GM12872 (cell line): ENCODE results near the gene SLX9.

Experiments used
- TF ChIP-seq, protein P1 (sequence below): IDR thresholded peaks from 3 replicates; pipeline ENCODE4 v1.5.1; 2011; ENCODE audit warnings: low read depth, mild to moderate bottlenecking, low read length, moderate library complexity; ENCODE audit not compliant: insufficient read depth

The SLX9 gene

DNA sequence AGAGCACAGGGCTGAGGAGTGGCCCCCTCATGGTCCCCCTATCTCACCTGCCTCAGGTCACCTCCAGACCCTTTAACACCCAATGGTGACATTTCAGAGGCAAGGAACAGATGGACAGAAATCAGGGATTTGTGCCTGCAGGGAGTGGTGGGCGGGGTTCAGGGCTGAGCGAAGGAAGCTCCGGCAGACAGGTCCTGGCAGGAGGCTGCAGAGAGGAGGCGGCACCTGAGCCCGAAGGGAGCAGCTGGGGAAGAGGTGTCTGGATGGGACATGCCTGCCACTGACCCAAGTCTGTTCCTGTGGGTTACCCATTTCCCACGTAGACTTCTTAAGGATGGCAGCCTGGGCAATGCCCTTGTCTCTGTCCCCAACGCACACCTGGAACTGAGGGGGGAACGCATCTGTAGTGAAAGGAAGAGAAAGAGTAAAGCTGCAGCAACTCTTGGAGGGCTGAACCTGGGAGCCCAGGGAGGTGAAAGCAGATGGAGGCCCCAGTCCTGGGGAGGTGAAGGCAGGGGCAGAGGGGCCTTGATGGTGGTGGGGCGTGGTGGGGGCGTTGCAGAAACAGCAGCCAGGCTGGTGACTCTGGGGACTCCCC, 72.9 kb downstream of the SLX9 start:
- TF ChIP-seq, protein P1, sequence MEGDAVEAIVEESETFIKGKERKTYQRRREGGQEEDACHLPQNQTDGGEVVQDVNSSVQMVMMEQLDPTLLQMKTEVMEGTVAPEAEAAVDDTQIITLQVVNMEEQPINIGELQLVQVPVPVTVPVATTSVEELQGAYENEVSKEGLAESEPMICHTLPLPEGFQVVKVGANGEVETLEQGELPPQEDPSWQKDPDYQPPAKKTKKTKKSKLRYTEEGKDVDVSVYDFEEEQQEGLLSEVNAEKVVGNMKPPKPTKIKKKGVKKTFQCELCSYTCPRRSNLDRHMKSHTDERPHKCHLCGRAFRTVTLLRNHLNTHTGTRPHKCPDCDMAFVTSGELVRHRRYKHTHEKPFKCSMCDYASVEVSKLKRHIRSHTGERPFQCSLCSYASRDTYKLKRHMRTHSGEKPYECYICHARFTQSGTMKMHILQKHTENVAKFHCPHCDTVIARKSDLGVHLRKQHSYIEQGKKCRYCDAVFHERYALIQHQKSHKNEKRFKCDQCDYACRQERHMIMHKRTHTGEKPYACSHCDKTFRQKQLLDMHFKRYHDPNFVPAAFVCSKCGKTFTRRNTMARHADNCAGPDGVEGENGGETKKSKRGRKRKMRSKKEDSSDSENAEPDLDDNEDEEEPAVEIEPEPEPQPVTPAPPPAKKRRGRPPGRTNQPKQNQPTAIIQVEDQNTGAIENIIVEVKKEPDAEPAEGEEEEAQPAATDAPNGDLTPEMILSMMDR, result no peak

DNA sequence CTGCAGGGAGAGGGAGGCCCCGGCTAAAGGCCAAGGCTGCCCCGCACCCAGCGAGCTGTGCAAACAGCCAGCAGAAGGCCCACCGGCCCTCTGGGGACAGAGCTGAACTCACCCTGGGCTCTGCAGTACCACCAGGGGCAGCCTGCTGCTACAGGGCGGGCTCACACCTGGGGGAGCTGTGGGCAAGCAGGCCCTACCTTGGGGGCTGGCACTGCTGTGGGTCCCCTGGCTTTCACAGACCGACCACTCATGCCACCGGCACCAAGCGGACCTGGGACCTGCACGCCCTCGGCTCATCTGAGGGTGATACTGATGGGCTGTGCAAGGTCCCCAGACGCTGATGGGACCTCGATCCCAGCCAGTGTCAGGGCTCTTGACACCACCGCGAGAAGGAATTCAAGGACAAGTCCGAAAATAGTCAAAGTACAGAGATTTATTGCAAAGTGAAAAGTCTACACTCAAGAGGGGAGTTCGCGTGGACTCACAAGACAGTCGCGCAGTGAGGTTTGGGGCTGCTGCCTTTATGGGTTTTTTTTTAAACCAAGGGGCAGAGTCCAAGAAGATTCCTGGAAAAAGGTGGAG, 73.5 kb downstream of the SLX9 start:
- TF ChIP-seq, protein P1, result no peak

DNA sequence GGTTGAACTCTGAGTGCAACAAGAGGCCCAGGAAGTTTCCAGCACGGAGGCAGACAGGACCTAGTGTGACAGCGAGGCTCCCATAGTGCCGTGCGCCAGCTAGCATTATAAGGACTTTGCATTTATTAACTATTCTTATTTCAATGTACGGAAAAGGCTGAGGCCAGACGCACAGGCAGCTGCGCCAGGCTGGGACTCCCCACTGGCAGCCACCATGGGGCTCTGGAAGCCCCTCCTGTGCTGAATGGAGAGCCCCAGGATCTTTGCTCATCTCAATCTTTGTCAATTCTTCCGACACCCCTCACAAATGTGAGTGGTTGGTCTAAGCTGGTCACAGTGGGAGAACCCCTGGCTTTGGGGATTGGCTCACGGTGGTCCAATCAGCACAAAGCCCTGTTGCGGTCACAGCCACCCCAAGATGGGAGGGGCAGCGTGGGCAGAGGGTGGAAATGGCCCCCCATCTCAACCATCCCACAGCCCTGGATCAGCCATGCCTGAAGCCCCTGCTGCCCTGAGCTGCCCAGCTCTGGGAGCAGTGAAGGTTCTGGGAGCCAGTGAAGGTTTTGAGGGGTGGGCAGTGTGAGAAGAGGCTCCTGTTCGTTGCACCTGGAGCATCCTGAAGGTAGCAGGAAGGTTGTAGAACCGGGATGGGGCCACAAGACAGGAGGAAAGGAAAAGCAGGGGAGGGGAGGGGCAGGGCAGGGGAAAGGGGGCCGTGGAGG, 75.1 kb downstream of the SLX9 start:
- TF ChIP-seq, protein P1, result no peak

DNA sequence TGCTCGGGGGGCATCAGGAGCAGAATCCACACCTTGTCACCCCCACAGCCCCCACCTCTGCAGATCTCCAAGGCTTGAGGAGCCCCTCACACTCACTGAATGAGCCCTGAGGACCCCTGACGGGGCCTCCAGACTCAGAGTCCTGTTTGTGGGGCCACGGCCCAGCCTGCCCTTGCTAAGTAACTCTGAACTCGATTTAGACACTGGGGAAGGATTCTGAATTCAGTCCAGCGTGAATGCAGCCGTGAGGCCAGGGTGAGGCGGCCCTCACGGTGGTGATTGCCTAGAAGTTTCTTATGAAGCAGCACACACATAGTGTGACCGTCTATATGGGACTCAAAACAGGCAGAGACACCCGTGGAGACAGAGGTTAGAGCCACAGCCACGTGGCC, 75.6 kb downstream of the SLX9 start:
- TF ChIP-seq, protein P1, result no peak

DNA sequence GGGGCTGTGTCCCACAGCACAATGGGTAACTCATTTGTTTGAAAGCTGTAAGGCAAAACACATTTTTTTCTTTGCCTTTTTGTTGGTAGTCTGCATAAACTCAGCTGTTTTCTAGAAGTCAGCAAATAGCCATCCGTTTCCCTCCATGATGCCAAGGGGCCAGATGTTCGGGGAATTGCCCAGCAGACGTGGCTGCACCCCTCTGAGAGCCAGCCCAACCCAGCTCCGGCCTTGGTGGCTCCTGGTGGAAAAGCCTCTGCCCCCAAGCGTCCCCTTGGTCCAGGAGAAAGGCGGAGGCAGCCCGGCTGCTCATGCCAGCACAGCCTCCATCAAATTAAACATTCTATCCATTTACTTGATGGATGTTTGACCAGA, 76.2 kb downstream of the SLX9 start:
- TF ChIP-seq, protein P1, result no peak

DNA sequence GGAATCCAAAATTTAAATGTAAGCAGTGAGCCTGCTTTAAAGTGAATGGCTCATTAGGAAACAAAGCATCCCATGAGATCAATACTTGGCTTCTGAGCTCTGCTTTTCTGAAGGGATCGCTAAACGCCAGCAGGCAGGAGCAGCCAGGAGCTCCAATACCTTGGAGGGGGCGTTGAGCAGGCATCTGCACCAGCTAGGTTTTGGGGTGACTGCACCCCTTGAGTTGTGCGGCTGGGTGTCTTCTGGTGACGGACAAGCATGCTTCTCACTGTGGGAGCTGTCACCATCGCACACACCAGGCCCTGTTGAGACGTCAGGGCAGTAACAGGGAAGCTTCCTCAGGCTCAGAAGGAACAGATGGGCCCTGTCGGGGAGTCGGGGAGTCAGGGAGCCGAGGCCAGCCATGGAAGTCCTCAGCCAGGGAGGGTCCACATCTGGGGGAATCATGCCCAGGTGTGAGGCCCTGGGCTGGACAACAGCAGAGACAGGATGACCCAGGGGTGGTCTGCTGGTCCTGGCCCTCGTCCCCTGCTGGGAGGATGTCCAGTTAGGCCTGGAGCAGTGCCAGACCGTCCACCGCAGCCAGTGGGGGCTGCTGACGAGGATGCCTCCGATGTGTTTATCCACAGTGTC, 76.7 kb downstream of the SLX9 start:
- TF ChIP-seq, protein P1, result no peak
